ENCODE data around the gene PSMB3. TPM values are rescaled to one million over a fixed set of nuclear protein-coding genes. Genes with fewer than 3 reads are reported as not detected.

Gene PSMB3
- total RNA-seq, 3 donors from 2014 or later, result 132 to 214 (median 167) TPM

GRCh38 chr17:38751808-38752307 is 683 bp upstream of the PSMB3 start:
- H3K4me3 ChIP-seq, result peak overlapping the region; percentile 84 to 96 (median 91)
- TF ChIP-seq POLR2A (IDR thresholded peaks at IDR 0.05) (no peak), POLR2AphosphoS5 (IDR thresholded peaks at IDR 0.05) (peak; percentile 60 to 87 (median 69)), CTCF (IDR thresholded peaks at IDR 0.05) (no peak)
- H3K9me3 ChIP-seq, result no peaks in the 10 kb centered on the region
- peaks cover 0 to 17% of the 10 kb centered on the region in 2 donors for H3K4me1 ChIP-seq
- intact Hi-C loops (cut with DNase I; ENCODE audit: low total_unique reads), result no loop called here
- peak; percentile 78 to 88 for DNase-seq (ENCODE audit: low spot score in 2 of 2)
- H3K27ac ChIP-seq, result peak overlapping the region; percentile 79 to 94
- H3K36me3 ChIP-seq, result no peaks in the 10 kb centered on the region
- no peaks in the 10 kb centered on the region for H3K27me3 ChIP-seq

GRCh38 chr17:38753071-38753506 is 548 bp downstream of the PSMB3 start:
- H3K27ac ChIP-seq, result peak overlapping the region; percentile 79 to 94
- intact Hi-C loops (cut with DNase I; ENCODE audit: low total_unique reads), result no loop called here
- H3K9me3 ChIP-seq, result no peaks in the 10 kb centered on the region
- H3K4me1 ChIP-seq, result peaks cover 0 to 13% of the 10 kb centered on the region in 2 donors
- H3K4me3 ChIP-seq, result peak overlapping the region; percentile 84 to 96 (median 91)
- H3K36me3 ChIP-seq, result no peaks in the 10 kb centered on the region
- no peaks in the 10 kb centered on the region for H3K27me3 ChIP-seq
- no peak for DNase-seq (ENCODE audit: low spot score in 2 of 2)
- no peak for TF ChIP-seq CTCF (IDR thresholded peaks at IDR 0.05)
- no peak for TF ChIP-seq POLR2A (IDR thresholded peaks at IDR 0.05)
- TF ChIP-seq POLR2AphosphoS5 (IDR thresholded peaks at IDR 0.05), result no peak

- intact Hi-C loops (cut with DNase I; ENCODE audit: low total_unique reads), result no loop called here
- TF ChIP-seq CTCF (IDR thresholded peaks at IDR 0.05) (no peak), POLR2A (IDR thresholded peaks at IDR 0.05) (no peak), POLR2AphosphoS5 (IDR thresholded peaks at IDR 0.05) (no peak)
- Histone ChIP-seq H3K9me3 (no peaks in the 10 kb centered on the region), H3K27me3 (no peaks in the 10 kb centered on the region), H3K27ac (no peak overlapping the region), H3K36me3 (peaks cover 4% of the 10 kb centered on the region), H3K4me3 (no peak overlapping the region), H3K4me1 (no peaks in the 10 kb centered on the region)
- no peak for DNase-seq (ENCODE audit: low spot score in 2 of 2)
Observed at GRCh38 chr17:38761612-38762011, 9.1 kb downstream of the PSMB3 start.

- H3K36me3 ChIP-seq, result peaks cover 4% of the 10 kb centered on the region
- intact Hi-C loops (cut with DNase I; ENCODE audit: low total_unique reads), result no loop called here
Observed at GRCh38 chr17:38762231-38762630, 9.7 kb downstream of the PSMB3 start.

More at GRCh38 chr17:38762231-38762630, 9.7 kb downstream of the PSMB3 start:
- no peak for TF ChIP-seq POLR2AphosphoS5 (IDR thresholded peaks at IDR 0.05)
- no peak for TF ChIP-seq CTCF (IDR thresholded peaks at IDR 0.05)
- TF ChIP-seq POLR2A (IDR thresholded peaks at IDR 0.05), result no peak
- H3K4me1 ChIP-seq, result no peaks in the 10 kb centered on the region
- H3K27me3 ChIP-seq, result no peaks in the 10 kb centered on the region
- no peaks in the 10 kb centered on the region for H3K9me3 ChIP-seq
- DNase-seq (ENCODE audit: low spot score in 2 of 2), result no peak
- no peak overlapping the region for H3K27ac ChIP-seq
- no peak overlapping the region for H3K4me3 ChIP-seq

Measured in breast epithelium (tissue), 4 donors.